Measurements from ENCODE around the gene VMAC.
A peak's percentile ranks its signal among the peaks of the same experiment; 100 is the strongest.

Gene VMAC

GRCh38 chr19:5925830-5926427, 21.3 kb downstream of the VMAC start:
- H3K36me3 Mint-ChIP-seq (ENCODE audit: low read depth), result peaks cover 21% of the 10 kb centered on the region
- no peaks in the 10 kb centered on the region for H3K27me3 Mint-ChIP-seq (ENCODE audit: low read depth)
- no peak overlapping the region for H3K27ac Mint-ChIP-seq
- H3K4me3 Mint-ChIP-seq, result no peak overlapping the region
- H3K9me3 Mint-ChIP-seq, result no peaks in the 10 kb centered on the region
- no peaks in the 10 kb centered on the region for H3K4me1 Mint-ChIP-seq (ENCODE audit: low read depth)

DNA sequence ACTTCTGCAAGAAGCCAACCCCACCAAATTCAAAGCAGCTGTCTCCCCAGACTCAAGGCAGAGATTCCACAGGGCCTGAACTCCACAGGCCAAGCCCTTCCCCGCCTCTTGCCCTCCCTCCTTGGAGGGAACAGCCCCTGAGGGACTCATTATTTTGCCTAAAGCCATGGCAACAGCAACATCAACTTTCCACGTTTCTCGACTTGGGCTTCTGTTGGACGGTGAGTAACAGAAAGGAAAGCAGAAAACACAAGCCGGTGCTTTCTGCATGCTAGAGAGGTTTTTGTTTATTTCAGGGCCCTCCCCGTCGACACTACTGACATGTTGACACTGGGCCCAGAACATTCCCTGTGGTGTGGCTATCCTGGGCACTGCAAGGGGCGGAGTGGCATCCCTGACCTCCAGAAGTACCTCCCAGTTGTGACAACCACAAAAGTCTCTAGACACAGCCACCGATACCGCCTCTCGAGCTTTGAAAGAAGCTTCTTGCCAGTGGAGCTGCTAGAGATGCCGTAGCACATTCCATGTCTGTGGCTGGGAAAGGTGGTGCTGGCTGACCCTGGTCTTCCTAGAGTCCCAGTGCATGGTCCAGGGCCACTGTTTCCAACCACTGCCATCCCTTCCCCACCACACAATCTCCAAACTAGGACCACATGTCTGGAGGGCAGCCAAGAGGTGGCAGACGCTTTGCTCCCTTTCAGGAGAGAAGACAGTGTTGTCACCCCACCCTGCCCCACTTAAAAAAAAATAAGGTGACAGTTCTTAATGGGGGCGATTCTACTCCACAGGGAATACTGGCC, 22.2 kb downstream of the VMAC start:
- Mint-ChIP-seq H3K27ac (no peak overlapping the region), H3K4me1 (ENCODE audit: low read depth) (no peaks in the 10 kb centered on the region), H3K9me3 (no peaks in the 10 kb centered on the region), H3K36me3 (ENCODE audit: low read depth) (peaks cover 19% of the 10 kb centered on the region), H3K27me3 (ENCODE audit: low read depth) (no peaks in the 10 kb centered on the region), H3K4me3 (no peak overlapping the region)

DNA sequence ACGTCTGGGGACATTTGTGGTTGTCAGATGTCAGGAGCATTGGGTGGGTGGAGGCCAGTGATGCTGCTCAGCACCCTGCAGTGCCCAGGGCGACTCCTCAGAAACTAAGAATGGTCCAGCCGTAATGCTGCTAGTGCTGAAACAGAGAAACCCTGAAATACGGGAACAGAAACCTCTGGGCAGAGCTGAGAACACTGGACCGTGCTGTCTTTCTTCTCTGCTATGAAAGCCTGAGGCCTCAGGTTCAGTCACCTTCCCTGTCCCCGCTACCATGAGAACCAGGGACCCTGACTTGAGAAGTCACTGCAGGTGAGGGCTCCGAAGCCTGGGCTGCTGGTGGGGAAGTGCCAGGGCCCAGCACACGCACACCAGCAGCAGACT, 22.8 kb downstream of the VMAC start:
- no peaks in the 10 kb centered on the region for H3K4me1 Mint-ChIP-seq (ENCODE audit: low read depth)
- H3K9me3 Mint-ChIP-seq, result no peaks in the 10 kb centered on the region
- H3K27me3 Mint-ChIP-seq (ENCODE audit: low read depth), result no peaks in the 10 kb centered on the region
- H3K36me3 Mint-ChIP-seq (ENCODE audit: low read depth), result peaks cover 19% of the 10 kb centered on the region
- H3K27ac Mint-ChIP-seq, result no peak overlapping the region
- H3K4me3 Mint-ChIP-seq, result no peak overlapping the region

DNA sequence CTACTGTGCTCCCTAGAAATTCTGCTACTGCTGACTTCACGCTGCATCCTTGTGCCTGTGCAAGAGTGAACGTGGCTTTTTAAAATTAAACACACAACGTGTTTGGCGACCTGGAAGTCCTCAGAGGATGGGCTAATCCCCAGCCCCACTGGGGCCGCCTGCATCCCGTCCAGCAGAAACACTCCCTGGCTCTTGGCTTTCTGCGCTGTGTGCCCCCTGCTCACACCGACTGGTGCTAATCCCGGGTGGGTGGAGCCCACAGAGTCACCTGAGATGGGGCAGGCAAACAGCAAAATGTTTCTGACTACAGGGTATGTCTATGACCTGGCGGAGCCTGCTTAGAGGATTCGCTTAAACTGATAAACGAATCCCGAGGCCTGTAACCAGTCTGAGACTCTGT, 24.5 kb downstream of the VMAC start:
- Mint-ChIP-seq H3K27me3 (ENCODE audit: low read depth) (no peaks in the 10 kb centered on the region), H3K36me3 (ENCODE audit: low read depth) (peaks cover 15% of the 10 kb centered on the region), H3K4me1 (ENCODE audit: low read depth) (no peaks in the 10 kb centered on the region), H3K9me3 (no peaks in the 10 kb centered on the region), H3K27ac (no peak overlapping the region), H3K4me3 (no peak overlapping the region)

GRCh38 chr19:5929625-5930024, 25.0 kb downstream of the VMAC start:
- no peak overlapping the region for H3K4me3 Mint-ChIP-seq
- H3K27ac Mint-ChIP-seq, result peak overlapping the region; percentile 20
- no peaks in the 10 kb centered on the region for H3K27me3 Mint-ChIP-seq (ENCODE audit: low read depth)
- H3K36me3 Mint-ChIP-seq (ENCODE audit: low read depth), result peaks cover 13% of the 10 kb centered on the region
- H3K9me3 Mint-ChIP-seq, result no peaks in the 10 kb centered on the region
- no peaks in the 10 kb centered on the region for H3K4me1 Mint-ChIP-seq (ENCODE audit: low read depth)

DNA sequence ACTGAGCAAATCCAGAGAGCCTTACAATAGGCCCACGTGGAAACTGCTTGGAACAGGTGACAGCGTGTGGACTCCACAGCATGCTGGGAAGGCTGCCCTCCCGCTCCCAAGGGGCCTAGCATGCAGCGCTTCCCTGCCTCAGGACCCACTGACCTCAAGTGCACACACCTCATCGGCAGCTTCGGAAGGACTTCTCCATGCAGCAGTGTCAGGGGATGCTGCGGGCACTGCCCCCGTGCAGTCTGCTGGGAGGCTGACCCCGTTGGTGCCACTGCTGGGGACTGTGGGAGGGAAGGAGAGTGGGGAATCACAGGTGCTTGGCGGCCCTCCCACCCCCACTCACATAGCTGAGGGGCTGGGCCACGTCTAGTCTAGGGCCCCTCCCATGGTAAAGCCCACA, 26.6 kb downstream of the VMAC start:
- Mint-ChIP-seq H3K27me3 (ENCODE audit: low read depth) (no peaks in the 10 kb centered on the region), H3K4me1 (ENCODE audit: low read depth) (no peaks in the 10 kb centered on the region), H3K36me3 (ENCODE audit: low read depth) (peaks cover 12% of the 10 kb centered on the region), H3K4me3 (no peak overlapping the region), H3K27ac (no peak overlapping the region), H3K9me3 (no peaks in the 10 kb centered on the region)

DNA sequence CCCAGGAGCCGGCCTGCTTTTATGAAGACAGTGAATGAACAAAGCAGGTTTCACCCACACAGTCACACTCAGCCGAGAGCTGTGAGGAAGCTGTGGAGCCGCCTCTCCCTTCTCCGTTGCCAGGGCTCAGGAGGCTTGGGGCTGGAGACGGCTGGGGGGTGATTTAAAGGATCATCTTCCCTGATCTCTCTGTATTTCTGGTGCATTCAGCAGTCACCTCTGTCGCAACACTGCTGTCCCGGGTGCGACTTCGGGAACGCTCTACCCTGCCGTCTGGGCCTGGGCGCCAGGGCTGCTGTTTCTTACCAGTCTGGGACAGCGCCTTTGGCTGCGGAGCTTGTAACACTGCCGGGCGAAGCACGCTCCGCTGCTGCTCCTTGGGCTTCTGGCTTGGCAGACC, 27.5 kb downstream of the VMAC start:
- Mint-ChIP-seq H3K27me3 (ENCODE audit: low read depth) (no peaks in the 10 kb centered on the region), H3K36me3 (ENCODE audit: low read depth) (peaks cover 7% of the 10 kb centered on the region), H3K4me3 (no peak overlapping the region), H3K4me1 (ENCODE audit: low read depth) (no peaks in the 10 kb centered on the region), H3K9me3 (no peaks in the 10 kb centered on the region), H3K27ac (no peak overlapping the region)

- Mint-ChIP-seq H3K27ac (no peak overlapping the region), H3K36me3 (ENCODE audit: low read depth) (peaks cover 12% of the 10 kb centered on the region), H3K4me3 (no peak overlapping the region), H3K4me1 (ENCODE audit: low read depth) (no peaks in the 10 kb centered on the region), H3K27me3 (ENCODE audit: low read depth) (no peaks in the 10 kb centered on the region), H3K9me3 (no peaks in the 10 kb centered on the region)
These were observed 28.1 kb downstream of the VMAC start for GRCh38 chr19:5932609-5933262.

- H3K27me3 Mint-ChIP-seq (ENCODE audit: low read depth), result no peaks in the 10 kb centered on the region
- no peak overlapping the region for H3K4me3 Mint-ChIP-seq
- peaks cover 9% of the 10 kb centered on the region for H3K36me3 Mint-ChIP-seq (ENCODE audit: low read depth)
- no peaks in the 10 kb centered on the region for H3K9me3 Mint-ChIP-seq
- no peaks in the 10 kb centered on the region for H3K4me1 Mint-ChIP-seq (ENCODE audit: low read depth)
- no peak overlapping the region for H3K27ac Mint-ChIP-seq
These were observed 28.9 kb downstream of the VMAC start for GRCh38 chr19:5933391-5934068.

DNA sequence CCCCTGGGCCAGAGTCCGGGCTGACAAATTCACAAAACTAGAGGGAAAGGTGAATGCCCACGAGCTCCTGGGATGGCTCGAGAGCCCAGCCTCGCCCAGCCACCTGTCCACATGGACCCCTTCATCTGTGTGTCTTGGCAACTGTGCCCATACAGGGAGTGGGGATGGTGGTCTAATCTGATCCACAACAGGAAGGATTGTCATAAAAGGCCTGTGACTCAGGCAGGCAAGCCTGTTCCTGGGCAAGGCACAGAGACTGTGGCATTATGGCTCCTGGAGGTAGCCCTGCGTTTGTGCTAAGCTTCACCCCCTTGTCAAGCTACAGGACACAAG, 29.4 kb downstream of the VMAC start:
- Mint-ChIP-seq H3K36me3 (ENCODE audit: low read depth) (peaks cover 7% of the 10 kb centered on the region), H3K4me1 (ENCODE audit: low read depth) (no peaks in the 10 kb centered on the region), H3K4me3 (no peak overlapping the region), H3K9me3 (no peaks in the 10 kb centered on the region), H3K27ac (no peak overlapping the region), H3K27me3 (ENCODE audit: low read depth) (no peaks in the 10 kb centered on the region)

GRCh38 chr19:5934774-5935472, 30.3 kb downstream of the VMAC start:
- Mint-ChIP-seq H3K4me3 (no peak overlapping the region), H3K27me3 (ENCODE audit: low read depth) (no peaks in the 10 kb centered on the region), H3K27ac (no peak overlapping the region), H3K36me3 (ENCODE audit: low read depth) (peaks cover 7% of the 10 kb centered on the region), H3K9me3 (no peaks in the 10 kb centered on the region), H3K4me1 (ENCODE audit: low read depth) (no peaks in the 10 kb centered on the region)

DNA sequence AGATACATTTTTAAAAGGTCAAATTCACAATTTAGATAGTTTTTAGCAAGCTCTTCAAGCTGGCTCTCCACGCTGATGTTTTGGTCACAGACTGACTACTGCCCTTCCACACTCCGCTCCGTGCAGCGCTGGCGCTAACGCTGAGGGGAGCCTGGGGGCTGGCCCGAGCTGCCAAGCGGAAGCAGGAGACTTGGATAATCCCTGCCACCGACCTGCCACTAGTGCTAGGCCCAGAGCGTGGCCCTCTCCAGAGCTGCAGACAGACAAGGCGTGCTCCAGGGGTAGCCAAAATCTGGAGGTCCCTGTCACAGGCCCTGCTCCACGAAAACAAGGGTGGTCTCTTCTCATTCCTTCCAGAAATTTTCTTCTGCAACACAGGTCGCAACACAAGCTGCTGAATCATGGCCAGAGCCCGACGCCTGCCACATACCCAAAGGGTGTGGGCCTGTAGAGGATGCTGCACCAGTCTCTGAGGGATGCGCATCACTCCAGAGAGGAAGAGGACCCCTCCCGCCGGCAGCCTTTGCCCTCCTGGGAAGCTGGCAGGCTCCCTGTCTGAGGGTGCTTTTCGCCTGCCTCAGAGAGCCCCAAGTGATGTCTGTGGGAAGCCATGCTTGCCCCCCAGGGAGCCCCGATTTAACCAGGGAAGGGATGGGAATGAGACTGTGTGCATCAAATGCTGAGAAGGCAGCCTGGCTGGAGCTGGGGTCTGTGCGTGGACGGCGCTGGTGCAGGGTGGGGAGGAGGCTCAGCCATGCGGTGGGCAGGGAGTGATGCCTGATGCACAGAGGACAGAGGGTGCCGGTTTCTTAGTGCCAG, 31.0 kb downstream of the VMAC start:
- H3K4me1 Mint-ChIP-seq (ENCODE audit: low read depth), result no peaks in the 10 kb centered on the region
- no peaks in the 10 kb centered on the region for H3K9me3 Mint-ChIP-seq
- H3K36me3 Mint-ChIP-seq (ENCODE audit: low read depth), result peaks cover 7% of the 10 kb centered on the region
- no peaks in the 10 kb centered on the region for H3K27me3 Mint-ChIP-seq (ENCODE audit: low read depth)
- H3K4me3 Mint-ChIP-seq, result no peak overlapping the region
- no peak overlapping the region for H3K27ac Mint-ChIP-seq

DNA sequence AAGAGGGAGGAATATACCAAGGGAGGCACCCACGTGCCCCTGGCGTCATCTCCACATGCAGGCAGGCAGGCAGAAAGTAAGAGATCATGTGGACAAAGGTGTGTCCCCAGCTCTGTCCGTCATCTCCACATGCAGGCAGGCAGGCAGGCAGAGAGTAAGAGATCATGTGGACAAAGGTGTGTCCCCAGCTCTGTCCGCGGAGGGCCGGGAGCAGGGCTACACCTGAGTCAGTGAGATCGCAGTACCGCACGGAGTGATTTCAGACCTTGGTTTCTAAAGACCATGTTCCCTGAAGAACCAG, 31.6 kb downstream of the VMAC start:
- no peaks in the 10 kb centered on the region for H3K4me1 Mint-ChIP-seq (ENCODE audit: low read depth)
- H3K27me3 Mint-ChIP-seq (ENCODE audit: low read depth), result no peaks in the 10 kb centered on the region
- no peak overlapping the region for H3K4me3 Mint-ChIP-seq
- no peaks in the 10 kb centered on the region for H3K9me3 Mint-ChIP-seq
- H3K36me3 Mint-ChIP-seq (ENCODE audit: low read depth), result peaks cover 8% of the 10 kb centered on the region
- H3K27ac Mint-ChIP-seq, result no peak overlapping the region

GRCh38 chr19:5937550-5937949, 32.9 kb downstream of the VMAC start:
- Mint-ChIP-seq H3K4me1 (ENCODE audit: low read depth) (peaks cover 3% of the 10 kb centered on the region), H3K36me3 (ENCODE audit: low read depth) (peaks cover 11% of the 10 kb centered on the region), H3K27me3 (ENCODE audit: low read depth) (no peaks in the 10 kb centered on the region), H3K9me3 (no peaks in the 10 kb centered on the region), H3K27ac (peak overlapping the region; percentile 38), H3K4me3 (no peak overlapping the region)
